K562 (cell line): ENCODE measurements around the gene FBXW9. TPM values are rescaled to one million over a fixed set of nuclear protein-coding genes. Genes with fewer than 3 reads are reported as not detected.

Experiments used
- CREB1 ChIP-seq, 2 experiments: sonication (generic) in 1 of 2; formaldehyde crosslinking in 1 of 2; IDR thresholded peaks; 2 replicates each; pipeline versions ENCODE4 v1.6.1 to v1.8.0; 2012 to 2022; ENCODE audit warnings: inconsistent platforms in 1 of 2, mild to moderate bottlenecking in 1 of 2, missing genetic modification reagents in 1 of 2, moderate library complexity in 1 of 2
- EGR1 ChIP-seq: fragments of 450-650 bp; conservative IDR thresholded peaks from 2 replicates; pipeline ENCODE4 v1.6.1; 2017; ENCODE audit warnings: mild to moderate bottlenecking
- ETV6 ChIP-seq, 3 experiments: fragments of 150-350 bp in 1 of 3; sonication (generic) in 1 of 3; formaldehyde crosslinking in 1 of 3; IDR thresholded peaks; 2 replicates each; pipeline versions ENCODE4 v1.6.1 to v1.8.0; 2014 to 2022; ENCODE audit warnings: borderline replicate concordance in 2 of 3, low read depth in 2 of 3, antibody characterized with exemption in 1 of 3, low read length in 1 of 3, mild to moderate bottlenecking in 1 of 3, missing genetic modification reagents in 1 of 3
- FUS ChIP-seq: fragments of 200-400 bp; formaldehyde crosslinking; optimal IDR thresholded peaks from 2 replicates; pipeline ENCODE3; 2017; ENCODE audit warnings: low read depth, low read length
- GABPA ChIP-seq: fragments of 200-800 bp; sonication (Bioruptor generic); conservative IDR thresholded peaks from 2 replicates; pipeline ENCODE4 v1.6.1; 2016; ENCODE audit warnings: low read depth, missing genetic modification characterization, missing compliant biosample characterization
- GABPB1 ChIP-seq: sonication (generic); formaldehyde crosslinking; IDR thresholded peaks from 2 replicates; pipeline ENCODE4 v1.8.0; 2022; ENCODE audit warnings: mild to moderate bottlenecking, missing genetic modification reagents
- IFI16 ChIP-seq: fragments of 250-450 bp; sonication (Bioruptor Pico); IDR thresholded peaks from 2 replicates; pipeline ENCODE4 v2.1.2; 2022; ENCODE audit warnings: mild to moderate bottlenecking, inconsistent platforms
- JUND ChIP-seq, 2 experiments: IDR thresholded peaks; 2 replicates in 1 of 2; 3 replicates in 1 of 2; pipeline ENCODE4 v1.6.1; 2011; ENCODE audit warnings: borderline replicate concordance in 2 of 2, low read depth in 2 of 2, low read length in 2 of 2, improper control_type of control experiment in 1 of 2, missing biosample characterization in 1 of 2, missing genetic modification characterization in 1 of 2, missing genetic modification reagents in 1 of 2
- KDM1A ChIP-seq, 2 experiments: fragments of 450-650 bp; IDR thresholded peaks; 2 replicates each; pipeline ENCODE4 v1.6.1; 2016; ENCODE audit warnings: mild to moderate bottlenecking in 2 of 2
- KDM2B ChIP-seq: fragments of 250-450 bp; sonication (Bioruptor Pico); IDR thresholded peaks from 2 replicates; pipeline ENCODE4 v1.8.0; 2021; ENCODE audit warnings: mild to moderate bottlenecking, moderate library complexity
- MAFF ChIP-seq: IDR thresholded peaks from 2 replicates; pipeline ENCODE4 v1.6.1; 2012; ENCODE audit warnings: low read length, improper control_type of control experiment
- MXI1 ChIP-seq: IDR thresholded peaks from 2 replicates; pipeline ENCODE4 v1.6.1; 2011; ENCODE audit warnings: low read depth, mild to moderate bottlenecking, improper control_type of control experiment, low read length
- PYGO2 ChIP-seq: fragments of 450-650 bp; IDR thresholded peaks from 2 replicates; pipeline ENCODE4 v1.6.1; 2016; ENCODE audit warnings: mild to moderate bottlenecking, missing genetic modification characterization, moderate library complexity, missing compliant biosample characterization
- RAD51 ChIP-seq: fragments of 450-650 bp; IDR thresholded peaks from 2 replicates; pipeline ENCODE4 v1.7.1; 2016; ENCODE audit warnings: low read depth, mild to moderate bottlenecking, borderline replicate concordance
- STAT5A ChIP-seq: IDR thresholded peaks from 2 replicates; pipeline ENCODE4 v1.6.1; 2012; ENCODE audit warnings: low read length, inconsistent platforms, borderline replicate concordance
- TCF7 ChIP-seq: sonication (generic); IDR thresholded peaks from 2 replicates; pipeline ENCODE4 v1.6.1; 2016; ENCODE audit warnings: antibody characterized with exemption, borderline replicate concordance
- TEAD2 ChIP-seq: fragments of 450-650 bp; IDR thresholded peaks from 2 replicates; pipeline ENCODE4 v1.6.1; 2016; ENCODE audit warnings: missing genetic modification characterization, control low read depth, missing compliant biosample characterization
- ZNF232 ChIP-seq: sonication (generic); formaldehyde crosslinking; IDR thresholded peaks from 2 replicates; pipeline ENCODE4 v1.8.0; 2022; ENCODE audit warnings: mild to moderate bottlenecking, missing genetic modification reagents
- ZNF586 ChIP-seq: fragments of 450-650 bp; formaldehyde crosslinking; conservative IDR thresholded peaks from 2 replicates; pipeline ENCODE4 v1.4.0; 2020; ENCODE audit warnings: mild to moderate bottlenecking, moderate library complexity
- ZNF639 ChIP-seq, 2 experiments: fragments of 200-800 bp in 1 of 2; sonication (Bioruptor generic) in 1 of 2; sonication (generic) in 1 of 2; formaldehyde crosslinking in 1 of 2; IDR thresholded peaks in 1 of 2; conservative IDR thresholded peaks in 1 of 2; 2 replicates each; pipeline versions ENCODE4 v1.5.0 to v1.6.1; 2016 to 2020; ENCODE audit warnings: missing compliant biosample characterization in 1 of 2, missing genetic modification characterization in 1 of 2, missing genetic modification reagents in 1 of 2
- ZNF79 ChIP-seq: fragments of 250-450 bp; sonication (Bioruptor Pico); IDR thresholded peaks from 2 replicates; pipeline ENCODE4 v1.4.0; 2020; ENCODE audit warnings: low read depth, mild to moderate bottlenecking, moderate library complexity
- polyA plus RNA-seq, 8 experiments: library from polyadenylated mRNA; depleted of rRNA in 4 of 8; stranded (reverse) in 5 of 8; unstranded in 3 of 8; fragments of >200 nt; fragmentation: Nextera tagmentation in 2 of 8; fragmentation: Illumina TruSeq in 1 of 8; extraction: Ambion mirVana in 2 of 8; extraction: Trizol in 1 of 8; gene quantifications; 2 replicates each; pipeline versions ENCODE4 v1.2.1 to v1.2.3, GENCODE V29; 2011 to 2014; ENCODE audit warnings: inconsistent platforms in 1 of 8, missing spikeins in 1 of 8
- total RNA-seq, 7 experiments: library from RNA; depleted of rRNA in 6 of 7; stranded (reverse); fragments of >200 nt in 6 of 7; fragmentation: Illumina TruSeq in 2 of 7; extraction: Trizol in 2 of 7; gene quantifications; 2 replicates each; pipeline versions ENCODE4 v1.2.1 to v1.2.3, GENCODE V29; 2011 to 2021; ENCODE audit warnings: low replicate concordance in 1 of 7
- TF ChIP-seq, protein P1 (sequence below), 2 experiments: fragments of 250-450 bp in 1 of 2; fragments of 450-650 bp in 1 of 2; sonication (Bioruptor Pico) in 1 of 2; IDR thresholded peaks; 2 replicates each; pipeline versions ENCODE4 v1.6.1 to v1.8.0; 2016 to 2021; ENCODE audit warnings: mild to moderate bottlenecking in 2 of 2, moderate library complexity in 2 of 2, missing compliant biosample characterization in 1 of 2, missing genetic modification characterization in 1 of 2

Gene FBXW9
- total and polyA plus RNA-seq, 9 of the 15 experiments (the other 6 are each of a cell fraction or from before 2014, with no cell fraction given), result 0.23 to 21.7 (median 6.2) TPM

- TF ChIP-seq GABPA (tag) (peak; percentile 98), ETV6 (IDR thresholded peaks at IDR 0.05; ENCODE audit: borderline replicate concordance in 1 of 2, low read depth in 2 of 2, low read length in 1 of 2) (no peak), ETV6 (CRISPR knock-in tag; IDR thresholded peaks at IDR 0.05; ENCODE audit: borderline replicate concordance) (no peak), ZNF79 (no peak), TCF7 (no peak), MAFF (no peak), PYGO2 (tag) (no peak), JUND (IDR thresholded peaks at IDR 0.05; ENCODE audit: borderline replicate concordance, low read depth, low read length) (peak; percentile 32; the same call in 1 of the 2 replicates), JUND (tag; IDR thresholded peaks at IDR 0.05; ENCODE audit: borderline replicate concordance, low read depth, low read length) (no peak), ZNF639 (CRISPR knock-in tag; conservative IDR thresholded peaks at IDR 0.05 in 1 of 2, IDR thresholded peaks at IDR 0.05 in 1 of 2) (0 out of 4 replicates have a peak, but pooled peaks of 1 of the 2 experiments have one; percentile 41), KDM2B (CRISPR knock-in tag) (no peak), RAD51 (no peak), TEAD2 (tag) (no peak), EGR1 (no peak), KDM1A (IDR thresholded peaks at IDR 0.05) (no peak), MXI1 (peak; percentile 76), CREB1 (IDR thresholded peaks at IDR 0.05) (peak; percentile 94), CREB1 (CRISPR knock-in tag; IDR thresholded peaks at IDR 0.05) (peak; percentile 99), IFI16 (CRISPR knock-in tag) (no peak), GABPB1 (CRISPR knock-in tag) (peak; percentile 98), ZNF232 (no peak), FUS (no peak), ZNF586 (CRISPR knock-in tag) (no peak), STAT5A (no peak)
- TF ChIP-seq, protein P1, sequence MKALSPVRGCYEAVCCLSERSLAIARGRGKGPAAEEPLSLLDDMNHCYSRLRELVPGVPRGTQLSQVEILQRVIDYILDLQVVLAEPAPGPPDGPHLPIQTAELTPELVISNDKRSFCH (CRISPR knock-in tag; IDR thresholded peaks at IDR 0.05), result no peak
- TF ChIP-seq, protein P1 (tag; IDR thresholded peaks at IDR 0.05), result no peak
Observed at GRCh38 chr19:12696366-12697335, at the start of gene FBXW9 (continued).
